Fibroblast of lung (primary cell): ENCODE measurements around the gene ADCY5. TPM values are rescaled to one million over a fixed set of nuclear protein-coding genes. Genes with fewer than 3 reads are reported as not detected.
A peak's percentile ranks its signal among the peaks of the same experiment; 100 is the strongest.

Source experiments
- DNase-seq, 2 donors: peaks; one replicate each; pipeline versions ENCODE4 v3.0.0 to v3.0.0-alpha.2; 2010; ENCODE audit warnings: low read depth in 2 of 2
- H2AFZ ChIP-seq: 2 replicates; pipeline ENCODE4 v1.5.1; 2012; ENCODE audit warnings: low read length, control low read depth, inconsistent platforms
- H3K27ac ChIP-seq: 2 replicates; pipeline ENCODE4 v1.5.1; 2011; ENCODE audit warnings: low read length, control low read depth; ENCODE audit not compliant: insufficient read depth
- H3K27me3 ChIP-seq: 2 replicates; pipeline ENCODE4 v1.5.1; 2011; ENCODE audit warnings: mild to moderate bottlenecking, low read length; ENCODE audit not compliant: control insufficient read depth, insufficient read depth
- H3K36me3 ChIP-seq: 2 replicates; pipeline ENCODE4 v1.5.1; 2011; ENCODE audit warnings: low read length; ENCODE audit not compliant: control insufficient read depth, insufficient read depth
- H3K4me1 ChIP-seq: 2 replicates; pipeline ENCODE4 v1.5.1; 2011; ENCODE audit warnings: low read length; ENCODE audit not compliant: control insufficient read depth, insufficient read depth; ENCODE audit errors: extremely low read depth
- H3K4me2 ChIP-seq: 2 replicates; pipeline ENCODE4 v1.5.1; 2011; ENCODE audit warnings: low read length, control low read depth; ENCODE audit not compliant: insufficient read depth; ENCODE audit errors: extremely low read depth
- H3K4me3 ChIP-seq, 4 experiments: fragments of 200-600 bp in 1 of 4; sonication (generic) in 1 of 4; replicated peaks in 1 of 4; 2 replicates each; pipeline ENCODE4 v1.5.1; 2011 to 2016; ENCODE audit warnings: low read length in 4 of 4, low read depth in 3 of 4, mild to moderate bottlenecking in 3 of 4, control low read depth in 2 of 4, inconsistent platforms in 1 of 4, mixed read lengths in 1 of 4; ENCODE audit not compliant: insufficient read depth in 1 of 4; ENCODE audit errors: control extremely low read depth in 1 of 4
- H3K79me2 ChIP-seq: 2 replicates; pipeline ENCODE4 v1.5.1; 2012; ENCODE audit warnings: mild to moderate bottlenecking, low read length, inconsistent platforms; ENCODE audit not compliant: control insufficient read depth, insufficient read depth
- H3K9ac ChIP-seq: 2 replicates; pipeline ENCODE4 v1.5.1; 2011; ENCODE audit warnings: mild to moderate bottlenecking, low read length, control low read depth; ENCODE audit not compliant: insufficient read depth
- H3K9me3 ChIP-seq: 2 replicates; pipeline ENCODE4 v1.5.1; 2012; ENCODE audit warnings: low read depth, low read length; ENCODE audit not compliant: control insufficient read depth, insufficient read depth
- H4K20me1 ChIP-seq: 2 replicates; pipeline ENCODE4 v1.5.1; 2011; ENCODE audit warnings: low read length; ENCODE audit not compliant: control insufficient read depth, insufficient read depth; ENCODE audit errors: extremely low read depth
- EZH2 ChIP-seq: IDR thresholded peaks from 2 replicates; pipeline ENCODE4 v1.5.1; 2012; ENCODE audit warnings: low read length, control low read depth, mild to moderate bottlenecking; ENCODE audit errors: missing control alignments
- polyA minus RNA-seq: library from RNA; depleted of rRNA, polyadenylated mRNA; stranded (reverse); fragments of >200 nt; gene quantifications from 2 replicates; pipeline ENCODE4 v1.2.3, GENCODE V29; 2011; ENCODE audit warnings: low replicate concordance
- polyA plus RNA-seq, 2 donors: library from polyadenylated mRNA; depleted of rRNA in 1 of 2; stranded (reverse) in 1 of 2; unstranded in 1 of 2; fragments of >200 nt; gene quantifications; 2 replicates each; pipeline ENCODE4 v1.2.1, GENCODE V29; 2011 to 2012; ENCODE audit warnings: missing spikeins in 1 of 2
- total RNA-seq: library from RNA; depleted of rRNA; stranded (reverse); fragments of >200 nt; gene quantifications from 2 replicates; pipeline ENCODE4 v1.2.1, GENCODE V29; 2014
- TF ChIP-seq, protein P1 (sequence below), 2 donors: IDR thresholded peaks in 1 of 2; conservative IDR thresholded peaks in 1 of 2; 1 replicate in 1 of 2; 2 replicates in 1 of 2; pipeline ENCODE4 v1.5.1; 2011 to 2012; ENCODE audit warnings: low read length in 2 of 2, control low read depth in 1 of 2, inconsistent platforms in 1 of 2, low read depth in 1 of 2, mild to moderate bottlenecking in 1 of 2

ADCY5 gene
- 0.50 and 0.51 TPM in 2 replicates for total RNA-seq
- polyA plus RNA-seq, result 0.11 and 0.14 TPM in 2 replicates
- polyA plus RNA-seq (2012), result 0.27 and 0.29 TPM in 2 replicates
- 0.04 TPM in 1 of 2 replicates, not detected in the other for polyA minus RNA-seq

DNA sequence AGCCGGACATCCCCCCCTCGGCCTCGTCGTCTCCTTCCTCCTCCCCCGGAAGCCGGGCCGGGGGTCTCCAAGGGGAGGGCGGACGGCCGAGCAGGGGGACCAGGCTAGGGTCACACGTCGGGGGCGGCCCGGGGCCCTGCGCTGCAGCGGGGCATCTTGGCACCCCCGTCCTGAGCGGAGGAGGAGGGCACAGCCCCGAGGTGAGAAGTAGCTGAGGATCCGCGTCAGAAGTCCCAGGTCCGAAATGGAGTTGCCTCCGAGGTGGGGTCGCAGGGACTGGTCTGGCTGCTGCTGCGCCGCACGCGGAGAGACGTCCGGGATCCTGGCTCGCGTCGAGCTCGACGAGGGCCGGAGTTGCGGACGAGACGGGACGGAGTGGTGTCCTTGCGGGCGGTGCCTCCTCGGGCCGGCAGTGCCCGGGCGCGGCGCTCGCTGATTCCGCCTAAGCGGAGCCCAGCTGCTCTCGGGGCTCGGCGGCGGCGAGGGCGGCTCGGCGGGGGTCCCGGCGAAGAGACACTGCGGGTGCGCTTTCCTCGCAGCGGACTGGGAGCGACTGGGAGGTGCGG, at the start of gene ADCY5:
ADCY5 (minus strand) TSS at position 555 of the 566 bp plus-strand sequence; CDS start at position 10, 545 bp downstream.
- Histone ChIP-seq H3K9me3 (no peaks in the 10 kb centered on the region), H3K4me1 (no peaks in the 10 kb centered on the region), H3K27ac (no peak within 1 kb of the TSS), H2AFZ (no peak within 1 kb of the TSS), H4K20me1 (no peaks in the 10 kb centered on the region), H3K79me2 (no peaks in the 10 kb centered on the region), H3K4me2 (peak within 1 kb of the TSS; percentile 74), H3K4me3 (peak within 1 kb of the TSS; percentile 28 to 56 (median 40)), H3K36me3 (no peaks in the 10 kb centered on the region), H3K27me3 (peaks cover 53% of the 10 kb centered on the region), H3K9ac (no peak within 1 kb of the TSS)
- DNase-seq, result no peak
- peak; percentile 100 for TF ChIP-seq EZH2
- TF ChIP-seq, protein P1, sequence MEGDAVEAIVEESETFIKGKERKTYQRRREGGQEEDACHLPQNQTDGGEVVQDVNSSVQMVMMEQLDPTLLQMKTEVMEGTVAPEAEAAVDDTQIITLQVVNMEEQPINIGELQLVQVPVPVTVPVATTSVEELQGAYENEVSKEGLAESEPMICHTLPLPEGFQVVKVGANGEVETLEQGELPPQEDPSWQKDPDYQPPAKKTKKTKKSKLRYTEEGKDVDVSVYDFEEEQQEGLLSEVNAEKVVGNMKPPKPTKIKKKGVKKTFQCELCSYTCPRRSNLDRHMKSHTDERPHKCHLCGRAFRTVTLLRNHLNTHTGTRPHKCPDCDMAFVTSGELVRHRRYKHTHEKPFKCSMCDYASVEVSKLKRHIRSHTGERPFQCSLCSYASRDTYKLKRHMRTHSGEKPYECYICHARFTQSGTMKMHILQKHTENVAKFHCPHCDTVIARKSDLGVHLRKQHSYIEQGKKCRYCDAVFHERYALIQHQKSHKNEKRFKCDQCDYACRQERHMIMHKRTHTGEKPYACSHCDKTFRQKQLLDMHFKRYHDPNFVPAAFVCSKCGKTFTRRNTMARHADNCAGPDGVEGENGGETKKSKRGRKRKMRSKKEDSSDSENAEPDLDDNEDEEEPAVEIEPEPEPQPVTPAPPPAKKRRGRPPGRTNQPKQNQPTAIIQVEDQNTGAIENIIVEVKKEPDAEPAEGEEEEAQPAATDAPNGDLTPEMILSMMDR (conservative IDR thresholded peaks at IDR 0.05 in 1 of 2, IDR thresholded peaks at IDR 0.05 in 1 of 2; ENCODE audit: low read depth in 1 of 2, low read length in 2 of 2), result no peak

DNA sequence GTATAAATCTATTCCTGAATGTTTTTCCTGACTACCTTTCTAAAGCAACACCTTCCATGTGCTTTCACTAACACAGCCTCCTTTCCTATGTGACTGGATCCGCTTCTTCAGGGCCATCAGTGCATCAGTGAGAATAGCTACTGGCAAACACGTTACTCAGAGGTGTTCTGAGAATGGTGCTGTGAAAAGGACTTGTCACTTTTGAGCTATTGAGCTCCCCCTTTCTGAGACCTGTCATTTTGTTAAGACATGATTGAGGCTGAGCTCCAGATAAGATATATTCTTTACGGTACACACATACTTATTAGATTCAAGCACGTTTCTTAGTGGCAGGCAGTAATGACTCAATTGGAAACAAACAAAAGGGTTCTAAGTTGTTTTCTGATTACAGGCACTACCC, 45.0 kb upstream of the ADCY5 start:
- no peak for DNase-seq
- H3K4me3 ChIP-seq, result no peak overlapping the region

DNA sequence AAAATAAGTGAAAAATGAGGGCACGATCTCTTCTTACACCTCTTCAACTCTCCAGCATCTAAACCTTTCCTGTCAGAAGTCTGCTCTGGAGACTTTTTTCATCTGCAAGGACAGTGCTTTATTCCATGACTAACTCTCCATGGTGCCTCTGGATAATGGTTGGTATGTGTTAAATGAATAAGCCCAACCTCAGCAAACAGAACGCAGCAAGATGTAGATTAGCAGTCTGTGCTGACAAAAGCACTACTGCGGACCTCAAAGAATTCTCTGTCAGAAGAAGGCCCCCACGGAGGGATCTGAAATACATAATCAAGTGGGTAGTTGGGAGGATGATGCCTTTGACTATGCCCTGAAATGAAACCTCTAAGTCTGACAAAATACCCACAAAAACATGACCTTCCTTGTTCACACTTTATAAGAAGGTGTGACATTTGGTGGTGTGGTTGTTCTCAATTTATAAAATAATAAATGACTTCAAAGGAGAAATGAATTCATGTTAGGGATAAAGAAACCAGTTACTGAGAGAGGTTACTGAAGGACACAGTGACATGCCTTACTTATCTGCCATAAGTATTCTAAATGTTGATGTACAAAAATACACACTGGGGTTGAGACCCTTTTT, 43.2 kb upstream of the ADCY5 start:
- no peaks in the 10 kb centered on the region for H3K36me3 ChIP-seq
- no peak overlapping the region for H3K27ac ChIP-seq
- no peak overlapping the region for H3K9ac ChIP-seq
- no peak overlapping the region for H3K4me2 ChIP-seq
- H2AFZ ChIP-seq, result no peak overlapping the region
- no peaks in the 10 kb centered on the region for H4K20me1 ChIP-seq
- no peaks in the 10 kb centered on the region for H3K79me2 ChIP-seq
- H3K9me3 ChIP-seq, result no peaks in the 10 kb centered on the region
- no peak for DNase-seq
- no peak for TF ChIP-seq EZH2
- TF ChIP-seq, protein P1 (conservative IDR thresholded peaks at IDR 0.05 in 1 of 2, IDR thresholded peaks at IDR 0.05 in 1 of 2; ENCODE audit: low read depth in 1 of 2, low read length in 2 of 2), result no peak
- H3K4me3 ChIP-seq, result no peak overlapping the region
- no peaks in the 10 kb centered on the region for H3K4me1 ChIP-seq
- no peaks in the 10 kb centered on the region for H3K27me3 ChIP-seq

More for the DNA sequence above, 45.0 kb upstream of the ADCY5 start:
- Histone ChIP-seq H3K27ac (no peak overlapping the region), H3K9ac (no peak overlapping the region), H3K79me2 (no peaks in the 10 kb centered on the region), H3K9me3 (no peaks in the 10 kb centered on the region), H3K4me1 (peaks cover 4% of the 10 kb centered on the region), H3K4me2 (no peak overlapping the region), H4K20me1 (no peaks in the 10 kb centered on the region), H3K36me3 (peaks cover 2% of the 10 kb centered on the region), H2AFZ (no peak overlapping the region), H3K27me3 (no peaks in the 10 kb centered on the region)
- TF ChIP-seq EZH2, result no peak
- TF ChIP-seq, protein P1 (conservative IDR thresholded peaks at IDR 0.05 in 1 of 2, IDR thresholded peaks at IDR 0.05 in 1 of 2; ENCODE audit: low read depth in 1 of 2, low read length in 2 of 2), result no peak
